OCI-LY3 (cell line): ENCODE results near the gene NEDD4.
"Not testable (repeated sequence)": the region's sequence is repeated elsewhere in the genome, so short reads cannot be mapped to it uniquely, and the experiment has no call there.

Experiments used
- CTCF ChIP-seq: fragments of 200-600, 300-600 bp; sonication (generic); IDR thresholded peaks from 2 replicates; pipeline ENCODE4 v1.5.1; 2014; ENCODE audit warnings: antibody characterized with exemption, low read length, low read depth
- EZH2phosphoT487 ChIP-seq: fragments of 200-600 bp; shearing (Covaris generic); IDR thresholded peaks from 2 replicates; pipeline ENCODE4 v1.6.1; 2018; ENCODE audit warnings: antibody characterized with exemption, mixed run types, low read depth

GRCh38 chr15:56004281-56004680, 10.9 kb upstream of the NEDD4 start:
- not testable (repeated sequence) for TF ChIP-seq CTCF, EZH2phosphoT487
